Right renal cortex interstitium (tissue), 3 donors: ENCODE results near the gene IER5L. TPM values are rescaled to one million over a fixed set of nuclear protein-coding genes. Genes with fewer than 3 reads are reported as not detected.
A peak's percentile ranks its signal among the peaks of the same experiment; 100 is the strongest.

Experiments used
- DNase-seq, 3 donors: peaks; one replicate each; pipeline ENCODE4 v3.0.0-alpha.2; 2013; ENCODE audit warnings: low read depth in 3 of 3, low spot score in 2 of 3
- polyA plus RNA-seq, 3 donors: library from polyadenylated mRNA; unstranded; fragments of 120-200 nt; gene quantifications; one replicate each; pipeline ENCODE4 v1.2.1, GENCODE V29; 2013; ENCODE audit not compliant: insufficient read length in 3 of 3

Gene IER5L
- polyA plus RNA-seq, 3 donors = 8.1 to 10.5 (median 9.0) TPM

DNA sequence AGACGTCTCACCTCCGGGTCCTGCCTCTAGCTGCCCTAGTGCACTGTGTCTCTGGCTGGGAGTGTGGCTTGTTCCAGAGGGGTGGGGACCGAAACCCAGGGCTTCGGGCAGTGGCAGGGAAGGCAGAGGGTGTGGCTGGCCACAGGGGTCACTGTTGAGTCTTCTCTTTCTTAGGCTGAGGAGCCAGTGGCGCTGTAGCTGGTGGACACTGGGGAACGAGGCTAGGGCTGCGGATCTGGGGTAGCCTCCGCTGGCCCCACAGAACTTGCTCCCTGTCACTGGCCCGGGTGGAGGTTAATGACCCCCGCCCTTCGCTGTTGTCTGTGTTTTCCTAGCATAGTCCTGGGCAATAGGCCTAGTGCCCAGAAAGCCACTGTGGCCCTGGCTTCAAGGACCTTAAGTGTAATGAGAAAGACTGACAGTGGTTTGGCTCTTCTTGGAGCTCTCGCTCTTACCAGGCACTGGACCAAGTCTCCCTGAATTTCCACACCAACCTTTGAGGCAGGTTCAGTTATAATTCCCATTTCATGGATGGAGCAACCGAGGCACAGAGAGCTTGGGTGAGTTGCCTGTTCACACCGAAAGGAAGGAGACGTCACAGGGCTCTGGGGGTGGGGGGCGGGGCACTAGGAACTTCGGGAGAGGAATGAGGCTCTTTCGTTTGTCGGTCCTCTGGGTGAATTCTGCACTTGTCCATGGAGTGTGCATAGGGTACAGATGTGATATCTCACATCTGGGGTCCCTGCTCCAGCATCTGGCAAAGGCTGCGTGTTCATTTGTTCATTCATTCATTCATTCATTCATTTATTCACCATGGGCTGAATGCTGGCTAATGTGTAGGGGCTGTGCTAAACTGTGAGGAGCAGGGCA, 4.8 kb upstream of the IER5L start:
- DNase-seq = no peak

DNA sequence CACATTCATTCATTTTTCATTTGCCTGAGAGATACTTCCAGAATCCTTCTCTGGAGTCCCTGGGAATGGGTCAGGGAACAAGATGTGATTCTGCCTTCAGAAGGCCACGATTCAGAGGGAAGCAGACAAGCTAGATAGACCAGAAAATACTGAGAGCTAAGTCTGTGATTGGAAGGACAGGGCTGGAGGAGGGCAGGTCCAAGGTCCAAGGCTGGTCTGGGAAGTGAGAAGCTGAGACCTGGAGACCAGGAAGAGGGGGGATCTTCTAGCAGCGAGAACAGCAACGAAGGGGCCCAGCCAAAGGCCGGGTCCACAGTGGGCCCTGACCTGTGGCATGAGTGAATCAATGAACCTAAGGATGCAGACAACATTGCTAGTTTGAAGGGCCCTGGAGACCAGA, 4.1 kb upstream of the IER5L start:
- DNase-seq = no peak

DNA sequence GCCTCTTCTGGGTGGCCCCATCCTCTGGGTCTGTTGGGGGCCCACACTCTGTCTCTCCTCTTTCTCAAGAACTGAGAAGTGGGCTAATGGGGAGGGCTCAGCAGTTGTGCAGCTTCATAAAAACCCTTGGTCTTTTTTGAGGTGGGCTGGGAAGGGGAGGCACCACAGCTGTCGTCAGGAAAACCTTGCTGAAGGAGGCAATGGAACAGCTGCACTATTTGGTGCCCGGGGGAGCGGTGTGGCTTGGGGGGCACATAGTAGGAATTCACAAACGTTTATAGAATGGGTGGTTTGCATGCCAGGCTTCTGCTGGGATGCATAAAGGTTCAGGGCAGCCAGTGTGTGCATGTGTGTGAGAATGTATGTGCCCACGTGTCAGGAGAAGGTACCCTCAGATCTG, 3.2 kb upstream of the IER5L start:
- no peak for DNase-seq

DNA sequence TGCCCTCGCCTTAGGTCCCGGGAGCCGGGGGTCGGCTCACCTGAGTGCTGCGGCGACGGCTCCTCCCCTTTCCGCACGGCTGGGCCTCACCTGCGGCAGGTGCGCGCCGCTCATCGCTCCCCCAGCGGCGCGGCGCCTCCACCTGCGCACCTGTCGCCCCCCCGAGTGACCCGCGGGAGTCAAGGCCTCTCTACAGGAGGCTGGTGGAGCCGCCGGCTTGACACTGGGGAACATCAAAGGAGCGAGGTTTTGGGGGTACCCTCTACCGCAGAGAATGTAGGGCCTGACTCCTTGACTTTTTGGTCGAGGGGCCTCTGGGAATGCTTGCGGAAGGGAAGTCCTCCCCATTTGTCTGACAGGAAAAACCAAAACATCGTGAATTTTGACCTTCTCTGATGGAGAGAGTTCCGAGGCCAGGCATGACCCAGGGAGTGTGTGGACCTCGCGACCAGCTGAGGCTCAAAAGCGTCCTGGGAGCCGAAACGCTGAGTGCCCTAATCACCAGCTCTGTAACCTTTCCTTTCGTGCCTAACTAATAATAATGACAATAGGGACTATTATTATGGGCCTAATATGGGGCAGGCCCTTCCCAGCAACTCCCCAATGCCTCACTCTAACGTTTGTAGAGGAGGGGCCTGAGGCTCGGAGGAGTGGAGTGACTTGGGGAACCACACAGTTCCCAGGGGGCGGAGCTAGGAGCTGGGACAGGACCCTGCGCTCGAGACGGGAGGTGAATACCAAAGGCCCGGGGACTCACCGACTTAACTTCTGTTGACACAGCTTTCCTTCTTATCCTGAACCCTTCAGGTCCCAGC, 714 bp upstream of the IER5L start:
- no peak for DNase-seq

DNA sequence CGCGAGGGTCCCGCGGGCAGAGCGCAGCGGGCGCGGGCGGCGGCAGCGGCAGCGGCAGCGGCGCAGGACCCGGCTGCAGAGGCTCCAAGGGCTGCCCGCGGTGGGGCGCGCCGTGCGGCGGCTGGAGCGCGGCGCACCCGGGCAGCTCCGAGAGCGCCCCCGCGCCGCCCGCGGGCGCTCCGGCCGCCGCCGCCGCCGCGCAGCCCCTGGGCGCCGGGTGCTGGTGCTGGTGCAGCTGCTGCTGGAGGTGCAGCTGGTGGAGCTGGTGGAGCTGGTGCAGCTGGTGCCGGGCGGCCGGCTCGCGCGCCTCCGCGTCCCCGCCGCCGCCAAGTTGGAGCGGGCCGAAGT, 644 bp downstream of the IER5L start:
- DNase-seq = no peak

DNA sequence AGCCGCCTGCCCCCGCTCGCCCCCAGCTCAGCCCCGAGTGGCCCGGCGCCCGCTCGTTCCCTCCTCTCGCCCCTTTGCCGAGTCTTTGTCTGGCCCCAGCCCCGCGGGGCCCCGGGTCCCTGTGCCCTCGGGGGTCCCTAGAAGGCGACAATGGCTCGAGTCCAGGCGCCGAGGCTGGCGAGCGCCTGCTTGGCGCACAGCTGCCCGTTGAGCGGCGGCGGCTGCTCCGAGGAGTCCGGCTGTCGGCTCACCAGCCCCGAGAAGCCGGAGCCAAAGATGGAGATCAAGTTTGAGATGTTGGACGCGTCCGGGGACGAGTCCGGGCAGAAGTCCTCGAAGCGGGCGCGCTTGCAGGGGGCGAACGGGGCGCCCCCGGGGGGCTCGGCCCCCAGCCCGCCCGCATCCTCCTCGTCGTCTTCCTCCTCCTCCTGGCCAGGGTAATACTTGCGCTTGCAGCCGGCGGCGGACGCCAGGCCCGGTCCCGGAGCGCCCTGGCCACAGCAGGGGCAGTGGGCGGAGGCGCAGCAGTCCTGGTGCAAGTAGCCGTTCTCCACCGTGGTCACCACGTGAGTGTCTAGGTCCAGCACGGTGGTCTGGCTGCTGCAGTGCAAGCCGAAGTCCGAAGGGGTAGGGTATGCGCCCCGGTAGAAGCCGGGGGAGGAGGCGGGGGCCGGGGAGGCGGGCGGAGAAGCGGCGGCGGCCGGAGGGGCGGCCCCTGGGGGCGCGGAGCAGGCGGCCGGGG, 1.2 kb downstream of the IER5L start:
- no peak for DNase-seq

DNA sequence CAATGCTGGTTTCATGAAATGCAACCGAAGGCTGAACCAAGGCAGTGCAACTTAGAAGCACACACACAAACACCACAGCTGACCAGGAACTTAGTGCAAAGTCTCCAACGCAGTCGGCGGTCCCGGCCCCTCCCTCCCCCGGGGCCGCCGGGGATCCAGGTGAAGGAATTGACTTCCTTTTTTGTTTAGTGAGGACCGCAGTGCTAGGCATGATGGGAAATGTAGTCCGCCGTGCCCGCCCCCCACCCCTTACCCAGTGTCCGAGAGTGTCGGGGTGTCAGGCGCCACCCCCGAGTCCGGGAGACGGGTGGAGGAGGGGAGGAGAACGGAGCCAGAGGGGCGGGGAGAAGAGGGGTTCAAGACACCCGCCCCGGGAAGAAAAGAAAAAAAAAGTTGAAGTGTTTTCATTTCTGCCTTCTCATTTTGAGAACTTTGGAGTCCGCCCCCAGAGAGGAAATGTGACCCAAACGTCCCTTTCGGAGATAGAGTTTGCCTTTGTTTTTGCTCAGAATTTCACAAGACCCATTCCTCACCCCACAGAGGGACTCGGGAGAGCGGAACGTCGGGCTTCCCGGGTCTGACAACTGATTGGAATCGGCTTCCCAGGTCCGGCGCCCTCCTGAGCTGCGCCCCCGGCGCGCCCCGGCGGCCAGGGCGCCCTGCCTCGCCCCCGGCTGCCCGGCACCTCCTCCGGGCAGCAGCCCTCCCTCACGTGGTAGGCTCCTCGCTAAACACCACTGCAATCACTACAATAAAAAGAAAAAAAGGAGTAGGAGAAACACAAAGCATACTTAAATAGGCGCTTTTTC, 2.0 kb downstream of the IER5L start:
- peak in 2 of 3 donors; percentile 82 to 85 for DNase-seq

DNA sequence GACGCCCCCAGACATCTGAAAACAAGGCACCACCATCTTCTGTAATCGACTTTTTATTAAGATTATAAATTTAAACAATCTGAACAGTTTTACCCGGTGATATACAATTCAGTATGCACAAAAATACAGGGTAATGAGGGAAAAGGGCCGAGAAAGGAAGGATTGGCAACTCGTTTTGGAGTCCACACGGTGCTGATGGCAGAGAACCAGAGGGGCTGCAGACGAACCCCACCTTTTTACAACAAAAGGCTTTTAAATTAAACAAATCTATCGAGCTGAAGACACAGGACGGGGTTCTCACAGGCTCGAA, 2.6 kb downstream of the IER5L start:
- no peak for DNase-seq

DNA sequence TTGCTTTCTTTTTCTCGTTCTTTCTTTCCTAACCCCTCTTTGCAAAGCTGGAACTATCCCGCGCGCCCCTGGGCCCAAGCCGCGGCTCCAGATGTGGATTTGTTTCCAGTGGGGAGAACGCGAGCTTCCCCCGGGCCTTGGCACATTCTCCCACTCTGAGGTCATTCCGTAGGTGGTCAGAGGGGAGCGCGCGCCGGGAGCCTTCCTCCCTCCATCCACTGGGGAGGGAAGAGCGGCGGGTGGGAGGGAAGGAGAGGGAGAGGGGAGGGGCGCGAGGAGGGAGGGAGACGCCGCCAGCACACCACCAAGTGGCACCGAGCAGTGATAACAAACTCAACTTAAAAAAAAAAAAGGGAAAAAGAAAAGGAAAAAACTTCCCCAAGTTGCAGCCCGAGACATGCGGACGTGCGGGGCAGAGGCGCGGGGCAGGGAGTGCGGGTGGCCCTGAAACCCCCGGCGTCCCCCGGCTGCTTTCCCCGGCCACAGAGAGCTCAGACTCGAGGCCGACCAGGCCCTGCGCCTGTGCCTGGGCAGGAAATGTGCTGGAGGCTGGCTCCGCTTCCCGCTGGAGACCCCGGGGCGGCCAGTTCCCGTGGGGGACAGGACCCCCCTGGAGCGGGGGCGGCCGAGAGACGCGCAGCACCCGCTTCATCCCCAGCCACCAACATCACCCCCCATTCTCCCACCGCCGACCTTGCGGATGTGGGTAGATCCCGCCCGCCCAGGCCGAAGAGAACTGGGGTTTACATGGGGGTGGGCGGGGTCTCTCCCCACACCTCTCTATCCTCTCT, 3.1 kb downstream of the IER5L start:
- DNase-seq = peak in 2 of 3 donors; percentile 68 to 75

DNA sequence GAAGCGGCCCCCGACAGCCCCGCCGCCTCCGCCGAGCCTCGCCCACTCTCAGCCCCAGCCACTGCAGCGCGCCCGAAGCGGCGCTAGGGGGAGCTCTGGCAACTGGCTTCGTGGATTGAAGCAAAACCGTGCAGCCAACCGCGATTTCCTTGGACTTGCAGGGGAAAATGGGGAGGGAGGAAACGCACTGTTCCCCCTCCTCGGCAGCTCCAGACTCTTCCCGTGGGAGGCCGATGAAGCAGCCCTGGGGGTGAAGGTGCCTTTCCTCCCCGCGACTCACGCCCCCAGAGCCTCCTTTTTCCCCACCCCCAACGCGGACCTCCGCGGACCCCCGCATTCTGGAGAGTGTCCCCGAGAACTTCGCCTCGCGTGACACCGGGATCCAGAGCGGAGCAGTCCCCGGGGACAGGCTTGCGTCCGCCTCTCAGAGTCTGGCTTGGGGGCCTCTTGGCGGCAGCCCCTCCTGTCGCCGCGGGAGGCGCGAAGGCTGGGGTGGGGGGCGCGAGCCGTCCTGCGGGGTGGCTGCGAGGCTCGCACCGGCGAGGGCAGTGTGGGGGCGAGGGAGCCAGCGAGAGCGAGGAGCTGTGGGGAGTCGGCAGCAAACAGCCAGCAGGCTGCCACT, 3.8 kb downstream of the IER5L start:
- peak in 2 of 3 donors; percentile 84 to 85 for DNase-seq

DNA sequence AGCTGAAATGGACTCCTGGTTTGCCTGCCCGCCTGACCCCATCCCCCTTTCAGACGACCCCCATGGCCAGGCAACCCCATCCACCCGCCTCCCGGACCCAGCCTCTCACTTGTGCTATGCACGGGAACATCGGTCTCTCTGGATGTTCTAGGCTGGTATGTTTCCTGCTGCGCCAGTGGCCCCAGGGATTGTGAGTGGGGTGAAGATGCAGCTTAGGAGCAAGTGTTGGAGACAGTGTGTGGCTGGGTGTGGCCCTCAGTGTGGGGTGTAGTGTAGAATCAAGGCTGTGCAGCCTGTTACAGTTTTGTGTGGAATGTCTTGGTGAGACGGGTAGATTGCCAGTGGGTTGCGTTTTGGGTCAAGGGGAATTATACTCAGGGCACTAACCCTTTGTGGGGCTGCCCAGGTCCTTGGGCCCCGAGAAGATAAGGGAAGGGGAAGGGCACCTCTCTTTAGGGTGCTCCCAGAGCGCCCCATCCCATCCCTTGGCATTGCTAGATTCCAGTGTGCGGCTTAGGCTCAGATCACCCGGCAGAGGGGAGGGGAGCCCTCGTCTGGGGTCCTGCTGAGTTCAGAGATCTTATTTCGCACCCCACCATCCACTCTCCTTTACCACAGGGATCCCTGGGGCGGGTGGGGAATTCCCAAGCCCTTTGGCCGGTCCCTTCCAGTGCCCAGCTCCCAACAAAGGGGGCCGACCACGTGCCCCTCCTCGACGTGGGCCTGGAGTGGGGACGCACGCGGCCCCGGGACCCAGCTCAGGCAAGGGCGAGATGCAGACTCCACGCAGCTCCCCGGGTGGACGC, 4.6 kb downstream of the IER5L start:
- no peak for DNase-seq

DNA sequence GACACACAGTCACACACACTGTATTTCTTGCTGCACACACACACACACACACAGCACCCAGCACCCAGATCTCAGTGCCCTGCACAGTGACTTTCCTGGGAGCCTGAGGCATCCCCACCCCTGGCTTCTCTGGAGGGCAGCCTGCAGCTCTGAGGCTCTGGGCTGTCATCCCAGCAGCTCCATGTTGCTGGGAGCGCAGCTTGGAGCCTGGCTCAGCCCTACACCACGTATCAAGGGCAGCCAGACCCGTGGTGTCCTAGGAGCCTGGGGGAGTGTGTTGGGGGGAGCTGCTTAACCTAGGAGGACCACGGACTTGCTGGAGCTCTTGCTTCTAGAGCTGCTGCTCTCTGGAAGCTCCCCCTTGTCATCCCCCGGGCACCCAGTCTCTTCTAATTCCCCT, 5.2 kb downstream of the IER5L start:
- DNase-seq = no peak

DNA sequence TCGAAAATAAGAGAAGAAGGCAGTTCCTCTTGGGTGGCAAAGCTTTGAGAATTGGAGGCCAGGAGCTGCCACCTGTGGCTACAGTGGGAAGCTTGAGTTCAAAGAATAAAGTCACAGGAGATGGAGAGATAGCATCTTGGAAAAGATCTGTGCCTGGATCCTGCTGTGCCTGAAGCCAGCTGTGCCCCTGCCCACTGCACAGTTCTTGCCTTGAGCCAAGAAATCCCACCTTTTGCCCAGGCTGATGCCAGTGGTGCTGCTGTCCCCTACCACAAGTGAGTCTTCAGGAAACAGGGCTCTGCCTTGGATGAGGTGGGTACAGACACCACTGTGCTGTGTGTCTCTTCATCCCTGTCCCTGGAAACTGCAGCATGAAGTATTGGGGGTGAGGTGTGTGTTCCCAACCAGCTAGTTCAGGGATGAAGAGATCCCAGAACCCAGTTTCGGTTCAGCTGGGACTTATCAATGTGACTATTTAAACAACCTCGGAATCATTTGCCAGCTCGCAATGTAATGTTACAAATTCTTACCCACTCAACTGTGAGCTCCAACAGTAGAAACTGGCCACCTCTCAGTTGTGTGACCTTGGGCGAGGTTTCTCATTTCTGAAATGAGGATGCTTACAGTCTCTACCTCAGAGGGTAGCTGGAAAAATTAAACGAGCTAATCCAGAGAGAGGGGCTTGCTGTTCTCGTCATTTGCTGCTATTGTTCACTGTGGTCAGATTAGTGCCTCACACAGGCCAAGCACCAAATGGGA, 5.9 kb downstream of the IER5L start:
- no peak for DNase-seq

DNA sequence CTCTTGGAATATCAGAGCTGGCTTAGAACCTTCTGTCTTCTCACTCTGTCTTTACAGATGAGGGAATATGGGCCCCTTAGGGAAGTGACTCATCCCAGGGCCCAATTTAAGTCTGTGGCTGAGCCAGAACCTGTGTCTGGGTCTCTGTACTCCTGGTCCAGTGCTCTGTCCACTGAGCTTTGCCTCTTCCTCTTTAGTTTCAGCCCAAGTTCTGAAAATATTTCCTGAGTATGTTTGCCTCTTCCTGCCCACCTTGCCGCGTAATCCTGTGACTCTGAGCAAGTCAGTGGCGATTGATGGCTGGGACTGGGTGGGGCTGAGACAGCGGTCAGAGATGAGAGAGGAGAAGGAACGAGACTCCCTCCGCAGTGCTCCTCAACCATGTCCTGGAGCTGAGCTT, 7.8 kb downstream of the IER5L start:
- DNase-seq = no peak

DNA sequence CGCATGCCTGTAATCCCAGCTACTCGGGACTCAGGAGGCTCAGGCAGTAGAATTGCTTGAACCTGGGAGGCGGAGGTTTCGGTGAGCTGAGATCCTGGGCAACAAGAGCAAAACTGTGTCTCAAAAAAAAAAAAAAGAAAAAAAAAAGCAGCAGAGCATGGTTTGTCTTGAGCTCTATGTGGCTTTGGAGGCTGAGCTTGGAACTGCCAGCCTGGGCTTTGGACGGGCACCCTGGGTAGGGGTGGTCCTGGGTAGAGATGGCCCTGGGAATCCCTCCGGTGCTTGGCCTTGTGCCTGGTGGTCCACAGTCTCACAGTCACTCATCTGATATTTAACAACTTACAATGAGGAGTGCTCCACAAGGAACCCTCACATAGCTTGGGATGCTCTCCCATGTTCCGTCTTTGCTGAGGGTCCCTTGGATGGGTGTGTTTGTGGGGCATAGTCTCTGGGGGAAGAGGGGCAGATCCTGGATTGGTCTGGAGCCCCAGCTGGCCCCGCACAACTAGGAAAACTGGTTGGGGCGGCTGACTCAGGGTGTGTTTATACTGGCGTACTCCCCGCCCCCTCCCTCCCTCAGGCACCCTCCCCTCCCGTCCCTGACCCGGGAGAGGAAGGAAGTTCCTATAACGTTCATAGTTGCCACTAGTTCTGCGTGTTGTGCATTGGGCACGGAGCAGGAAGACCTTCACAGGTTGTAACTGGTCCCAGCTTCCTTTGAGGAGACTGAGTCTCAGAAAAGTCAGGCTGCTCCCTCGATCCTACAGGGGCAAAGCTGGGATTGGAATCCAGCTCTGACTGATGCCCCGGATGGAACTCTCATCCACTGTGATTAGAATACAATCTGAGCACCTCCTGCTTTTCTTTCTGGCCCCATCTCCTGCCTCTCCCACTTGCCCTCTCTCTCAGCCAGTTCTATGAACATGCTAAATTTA, 11.2 kb downstream of the IER5L start:
- DNase-seq = no peak

DNA sequence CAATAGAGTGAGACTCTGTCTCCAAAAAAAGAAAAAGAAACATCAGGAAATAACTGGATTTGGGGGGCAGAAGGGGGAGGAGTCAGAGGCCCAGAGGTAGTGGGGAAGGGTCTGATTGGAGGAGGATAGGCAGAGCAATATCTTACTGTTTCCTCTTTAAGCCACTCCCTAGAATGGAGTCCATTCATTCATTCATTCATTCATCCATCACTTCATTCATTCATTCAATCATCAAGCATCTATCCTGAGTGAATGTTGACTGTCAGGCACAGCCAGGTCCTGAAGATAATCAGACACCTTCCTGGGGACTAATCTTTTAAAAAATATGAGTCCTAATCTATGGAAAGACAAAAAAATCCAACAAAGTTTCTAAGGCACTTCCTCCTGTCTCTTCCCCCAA, 12.9 kb downstream of the IER5L start:
- no peak for DNase-seq
